HG03108 (cell line): Measurements from ENCODE around the gene HOXB8.

Experiments used
- ATAC-seq: cut with Tn5 transposase; IDR thresholded peaks from one replicate; pipeline ENCODE4 v1.9.1; 2021; ENCODE audit warnings: moderate library complexity; ENCODE audit not compliant: unreplicated experiment

The HOXB8 gene

DNA sequence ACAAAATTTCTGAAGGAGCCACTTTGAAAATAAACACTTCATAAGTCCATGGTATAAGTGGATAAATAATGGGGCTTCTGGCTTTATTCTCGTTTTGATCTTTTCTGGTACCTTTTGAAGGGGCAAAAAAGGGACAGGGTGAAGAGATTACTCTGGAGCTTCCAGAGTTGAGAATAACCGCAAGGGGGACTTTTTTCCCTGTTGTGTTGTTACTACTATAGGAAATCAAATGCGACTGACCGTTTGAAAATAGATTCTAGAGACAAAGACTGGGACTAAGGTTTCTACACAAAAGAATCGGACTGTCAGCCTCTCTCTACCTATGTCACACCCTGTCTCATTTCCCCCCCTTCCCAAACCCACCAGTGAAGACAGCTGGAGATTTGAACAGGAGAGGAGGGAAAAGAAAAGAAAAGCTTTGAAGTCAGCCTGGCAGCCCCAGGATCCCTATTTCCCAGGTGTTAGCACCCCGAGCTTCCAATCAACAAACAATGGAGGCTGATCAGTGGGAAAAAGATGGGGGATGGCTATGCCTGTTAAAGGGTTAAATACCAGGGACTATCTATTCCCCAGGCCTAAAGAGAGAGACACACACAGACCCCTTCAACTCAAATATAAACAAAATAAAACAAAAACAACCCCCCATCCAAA lies 45.3 kb downstream of the HOXB8 start:
- no peak for ATAC-seq

DNA sequence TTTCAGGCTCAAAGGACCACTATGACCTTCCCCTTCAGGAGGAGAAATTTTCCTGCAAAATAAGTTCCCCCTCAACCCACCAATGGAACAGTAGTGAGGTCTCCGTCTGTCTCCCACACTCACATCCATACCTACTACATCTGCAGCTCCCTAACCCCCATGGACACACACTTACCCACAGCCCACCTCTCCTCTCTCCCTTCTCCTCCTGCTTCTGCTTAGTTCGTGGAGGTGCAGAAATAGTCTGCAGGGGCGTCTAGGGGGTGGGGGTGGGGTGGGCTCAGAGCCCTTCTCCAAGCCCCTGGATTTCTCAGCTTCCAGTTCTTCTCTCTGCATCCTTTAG lies 45.9 kb downstream of the HOXB8 start:
- no peak for ATAC-seq

DNA sequence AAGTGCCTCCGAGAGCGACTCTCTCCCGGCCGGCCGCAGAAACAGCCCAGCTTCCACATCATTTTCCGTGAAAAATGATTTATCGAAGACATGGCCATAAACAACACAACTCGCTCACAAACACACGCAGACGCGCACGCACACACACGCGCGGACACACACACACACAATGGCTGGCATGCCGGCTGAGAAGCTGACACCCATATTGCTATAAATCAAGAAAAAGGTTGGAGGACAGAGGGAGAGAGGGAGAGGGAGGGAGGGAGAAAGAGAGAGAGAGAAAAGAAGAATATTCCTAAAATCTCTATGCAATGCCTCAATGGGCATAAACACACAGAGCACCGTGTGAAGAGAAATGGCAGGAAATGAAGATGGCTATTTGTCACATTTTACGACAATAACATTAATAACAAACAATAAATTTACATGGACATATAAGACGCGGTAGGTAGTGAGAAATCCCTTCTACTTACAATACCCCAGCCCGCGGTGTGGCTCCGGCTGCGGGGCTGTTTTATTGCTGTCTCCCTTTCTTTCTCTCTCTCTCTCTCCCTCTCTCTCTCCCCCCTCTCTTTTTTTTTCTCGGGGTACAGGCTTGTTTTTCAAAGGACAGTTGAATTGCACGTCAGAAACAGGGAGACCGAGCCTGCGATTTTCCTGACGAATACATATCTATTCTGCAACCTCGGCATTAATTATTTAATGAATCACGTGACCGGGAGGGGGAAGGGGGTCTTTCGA lies 46.4 kb downstream of the HOXB8 start:
- no peak for ATAC-seq

DNA sequence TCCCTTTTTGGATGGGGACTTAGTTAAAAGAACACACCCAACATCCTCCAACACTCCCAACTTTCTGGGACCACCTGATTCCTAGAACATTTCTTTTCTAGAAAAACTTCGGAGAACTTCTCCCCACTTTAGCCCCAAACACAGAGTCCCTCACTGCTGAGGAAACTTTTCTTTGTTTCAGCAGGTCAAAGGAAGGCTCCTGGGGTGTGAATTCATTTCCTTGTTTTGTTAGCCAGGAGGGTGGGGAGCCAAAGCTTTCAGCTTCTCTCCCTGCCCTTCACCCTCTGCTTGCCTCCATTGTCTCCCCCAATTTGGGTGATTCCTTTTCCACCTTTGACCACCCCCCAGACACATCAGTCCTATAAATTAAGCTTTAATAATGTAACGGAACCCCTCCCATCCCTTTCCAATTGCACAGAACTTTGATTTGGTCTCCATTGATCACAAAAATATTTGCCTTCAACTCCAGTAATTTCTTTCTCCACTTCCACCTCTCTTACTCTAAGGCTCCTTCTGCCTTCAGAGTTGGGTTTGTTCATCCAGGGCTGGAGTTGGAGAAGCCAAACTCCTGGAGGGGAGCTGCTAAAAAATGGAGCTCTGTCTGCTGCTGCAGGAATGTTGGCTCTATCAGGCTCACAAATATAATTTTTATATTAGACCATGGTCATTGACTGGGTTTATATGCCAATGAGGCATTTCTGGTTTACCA lies 47.3 kb downstream of the HOXB8 start:
- no peak for ATAC-seq

DNA sequence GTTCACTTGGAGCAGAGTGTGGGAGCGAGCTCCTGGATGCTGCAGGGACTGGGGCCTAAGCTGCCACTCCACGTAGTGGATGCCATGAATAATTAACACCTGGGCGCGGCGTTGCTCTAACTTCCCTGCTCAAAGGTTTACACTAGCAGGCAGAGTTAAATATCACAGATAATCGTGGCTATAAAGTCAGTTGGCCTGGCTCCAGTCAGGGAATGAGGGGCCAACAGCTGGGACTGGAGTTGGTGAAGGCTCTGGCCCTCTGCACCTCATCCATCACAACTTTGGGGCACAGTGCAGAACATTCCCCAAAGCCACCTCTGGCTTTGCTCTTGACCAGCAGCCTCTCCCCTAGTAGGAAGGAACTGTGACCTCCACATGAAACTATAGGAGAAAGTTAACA lies 47.9 kb downstream of the HOXB8 start:
- ATAC-seq: no peak

DNA sequence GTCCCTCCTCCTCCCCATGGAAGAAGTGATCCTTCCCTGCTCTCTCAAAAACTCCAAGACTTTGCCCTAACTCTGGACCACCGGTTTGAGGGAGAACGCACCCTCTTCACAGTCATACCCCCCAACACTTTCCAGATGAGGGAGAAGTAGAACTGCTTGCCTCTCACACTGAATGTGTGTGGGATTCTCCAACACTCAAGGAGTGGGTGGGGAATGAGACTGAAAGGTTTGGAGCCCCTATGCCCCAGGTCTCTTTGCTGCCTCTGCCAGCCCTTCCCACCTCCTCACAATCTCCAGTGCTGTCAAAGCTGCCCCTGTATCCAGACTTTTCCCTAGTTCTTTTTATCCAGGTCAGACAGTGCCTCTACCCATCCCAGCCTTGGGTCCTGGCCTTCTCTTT lies 48.4 kb downstream of the HOXB8 start:
- ATAC-seq: no peak

DNA sequence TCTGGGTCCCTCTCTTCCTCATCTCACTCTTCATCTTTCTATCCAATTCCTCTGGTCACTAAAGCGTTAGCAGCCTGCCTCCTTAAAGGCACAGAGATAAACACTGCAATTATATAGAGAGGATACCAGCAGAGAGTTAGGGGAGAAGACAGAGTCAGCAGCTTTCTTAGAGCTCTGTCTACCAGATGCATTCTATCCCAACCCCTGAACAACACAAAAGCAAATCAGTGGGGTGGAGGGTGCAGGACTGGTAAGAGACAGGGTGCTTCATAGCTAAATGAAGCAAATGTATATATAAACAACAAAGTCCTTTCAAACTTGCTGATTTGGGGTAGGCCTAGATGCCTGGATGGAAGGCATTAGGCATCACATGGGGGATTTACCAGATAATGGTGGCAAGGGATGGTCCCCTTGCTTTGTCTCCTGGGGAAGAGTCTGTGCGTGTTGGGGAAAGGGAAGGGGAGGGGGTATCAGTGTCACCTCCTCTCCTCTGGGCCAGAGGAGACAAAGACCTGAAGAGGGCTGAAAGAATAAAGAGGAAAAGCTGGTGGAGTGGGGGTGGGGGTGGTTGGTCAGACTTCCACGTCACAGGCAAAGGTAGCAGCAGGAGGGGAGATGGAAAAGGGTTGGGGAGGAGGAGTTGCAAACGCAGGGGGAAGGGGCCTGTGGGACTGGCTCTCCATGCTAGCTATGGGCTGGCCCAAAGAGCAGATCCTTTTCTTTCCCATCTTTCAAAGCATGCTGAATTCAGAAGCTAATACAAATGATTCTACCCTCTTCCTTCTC lies 49.0 kb downstream of the HOXB8 start:
- ATAC-seq: no peak

DNA sequence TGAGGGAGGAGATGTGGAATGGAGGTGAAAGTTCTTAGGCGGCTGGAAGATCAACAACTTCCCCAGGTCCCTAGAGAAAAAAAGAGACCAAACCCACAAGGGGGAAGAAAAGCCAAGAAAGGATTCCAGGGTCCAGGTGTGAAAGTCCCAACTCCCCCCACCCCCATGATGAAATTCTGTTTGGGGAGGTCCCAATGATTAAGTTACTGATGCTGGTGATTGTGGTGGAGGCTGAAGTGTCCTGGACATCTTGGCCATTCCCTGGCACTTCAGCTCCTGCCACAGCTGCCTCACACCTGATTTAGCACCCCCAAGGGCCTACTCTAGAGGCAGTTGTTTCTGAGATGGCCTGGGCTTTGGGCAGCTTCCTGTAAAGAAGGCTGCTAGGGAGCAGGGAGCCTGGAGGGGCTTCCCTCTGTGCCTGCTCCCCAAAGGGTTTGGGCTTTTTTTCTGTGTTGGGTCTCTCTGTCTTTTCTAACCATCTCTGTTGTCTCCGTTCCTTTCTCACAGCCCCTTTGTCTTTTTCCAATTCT lies 50.0 kb downstream of the HOXB8 start:
- ATAC-seq: no peak

DNA sequence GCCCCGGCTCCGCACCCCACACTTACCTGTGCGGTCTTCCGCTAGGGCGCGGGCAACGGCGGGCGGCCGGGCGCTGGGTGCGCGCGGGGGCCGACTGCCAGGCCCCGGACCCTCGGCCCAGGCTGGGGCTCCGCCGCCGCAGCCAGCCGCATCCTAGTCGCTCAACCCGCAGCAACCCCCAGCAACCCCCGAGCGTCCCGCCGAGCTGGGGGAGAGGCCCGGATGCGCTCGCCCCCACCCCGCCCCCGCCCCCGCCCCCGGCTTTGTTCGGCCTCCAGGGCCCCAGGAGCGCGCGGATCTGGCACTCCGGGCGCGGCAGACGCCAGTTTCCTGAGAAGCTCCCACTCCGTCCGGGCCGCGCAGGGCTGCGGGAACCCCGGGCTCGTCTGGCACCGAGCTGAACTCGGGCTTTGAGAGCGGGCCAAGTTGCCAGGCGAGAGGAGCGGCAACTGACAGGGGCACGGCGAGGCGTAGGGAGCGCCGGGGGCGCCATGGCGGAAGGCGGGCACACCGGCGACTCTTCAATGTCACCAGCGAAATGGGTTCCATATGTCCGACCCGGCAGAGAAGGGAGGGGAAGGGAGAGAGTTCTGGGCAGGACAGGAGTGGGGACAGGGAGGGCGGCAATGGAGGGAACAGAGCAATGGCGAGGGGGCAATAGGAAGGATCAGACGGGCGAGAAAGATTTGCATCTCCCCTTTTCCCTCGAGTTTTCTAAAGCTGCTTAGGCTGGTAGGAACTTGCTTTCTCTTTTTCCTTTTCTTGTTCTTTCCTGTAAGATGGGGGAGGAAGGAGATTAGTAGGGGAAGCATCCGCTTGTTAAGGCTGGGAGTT lies 50.7 kb downstream of the HOXB8 start:
- ATAC-seq: no peak

DNA sequence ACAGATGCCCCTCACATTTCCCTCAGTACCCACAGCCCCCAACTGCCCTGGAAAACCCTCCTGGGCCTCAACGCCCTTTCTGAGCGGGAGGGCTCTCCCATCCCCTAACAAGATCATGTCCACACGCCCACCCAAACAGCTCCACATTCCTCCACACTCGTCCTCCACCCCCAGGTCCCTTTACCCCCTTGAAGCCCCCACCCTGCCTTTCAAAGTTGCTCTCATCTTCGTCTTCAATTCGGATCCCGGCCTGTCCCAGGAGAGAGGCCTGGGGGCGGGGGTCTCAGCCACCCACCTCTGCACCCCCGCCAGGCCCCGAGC lies 51.3 kb downstream of the HOXB8 start:
- ATAC-seq: no peak

DNA sequence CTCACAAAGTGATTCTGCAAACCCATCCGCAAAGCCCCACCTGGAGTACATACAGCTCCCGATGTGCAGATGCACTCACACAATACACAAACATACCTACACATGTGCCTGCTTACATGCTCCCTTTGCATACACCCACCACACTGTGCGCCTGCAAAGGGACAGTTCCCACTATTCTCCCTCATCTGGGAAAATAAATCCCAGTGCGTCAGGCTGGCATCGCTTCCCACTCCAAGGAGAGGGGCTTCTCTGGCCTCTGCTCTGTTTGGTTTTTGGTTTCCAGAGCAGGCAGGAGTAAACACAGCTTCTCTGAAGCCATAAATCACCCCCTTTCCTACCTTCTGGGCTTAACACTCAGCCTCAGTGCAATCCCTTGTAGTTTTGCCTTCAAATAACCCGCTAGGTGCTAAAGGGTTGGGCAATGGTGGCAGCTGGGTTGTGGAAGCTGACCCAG lies 51.7 kb downstream of the HOXB8 start:
- no peak for ATAC-seq

DNA sequence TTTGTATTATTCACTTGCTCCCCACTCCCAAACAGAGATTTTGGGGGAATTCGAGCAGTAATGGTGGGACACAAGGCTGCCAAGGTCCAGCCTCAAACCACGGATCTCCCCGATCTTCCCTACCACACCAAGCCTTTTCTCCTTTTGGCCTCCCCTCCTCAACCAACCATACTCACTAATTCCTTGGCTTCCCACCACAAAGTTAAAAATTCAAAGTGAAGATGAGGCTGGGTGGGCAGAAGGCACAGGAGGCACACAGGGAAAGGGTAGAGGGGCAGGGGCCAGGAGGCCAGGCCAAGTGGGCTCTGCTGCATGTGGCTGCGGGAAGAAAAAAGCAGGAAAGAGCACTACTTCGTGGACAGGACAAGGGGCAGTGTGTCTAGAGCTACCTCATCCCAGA lies 52.2 kb downstream of the HOXB8 start:
- no peak for ATAC-seq
